A549 (cell line): ENCODE measurements around the gene ARHGEF38.

Experiments
- CBX8 ChIP-seq: fragments of 200-600 bp; sonication (generic); IDR thresholded peaks from 2 replicates; pipeline ENCODE4 v1.6.1; 2016
- RNF2 ChIP-seq: fragments of 200-600 bp; sonication (generic); IDR thresholded peaks from 2 replicates; pipeline ENCODE4 v1.6.1; 2016; ENCODE audit warnings: low read depth, mild to moderate bottlenecking, antibody characterized with exemption, moderate library complexity, borderline replicate concordance

DNA sequence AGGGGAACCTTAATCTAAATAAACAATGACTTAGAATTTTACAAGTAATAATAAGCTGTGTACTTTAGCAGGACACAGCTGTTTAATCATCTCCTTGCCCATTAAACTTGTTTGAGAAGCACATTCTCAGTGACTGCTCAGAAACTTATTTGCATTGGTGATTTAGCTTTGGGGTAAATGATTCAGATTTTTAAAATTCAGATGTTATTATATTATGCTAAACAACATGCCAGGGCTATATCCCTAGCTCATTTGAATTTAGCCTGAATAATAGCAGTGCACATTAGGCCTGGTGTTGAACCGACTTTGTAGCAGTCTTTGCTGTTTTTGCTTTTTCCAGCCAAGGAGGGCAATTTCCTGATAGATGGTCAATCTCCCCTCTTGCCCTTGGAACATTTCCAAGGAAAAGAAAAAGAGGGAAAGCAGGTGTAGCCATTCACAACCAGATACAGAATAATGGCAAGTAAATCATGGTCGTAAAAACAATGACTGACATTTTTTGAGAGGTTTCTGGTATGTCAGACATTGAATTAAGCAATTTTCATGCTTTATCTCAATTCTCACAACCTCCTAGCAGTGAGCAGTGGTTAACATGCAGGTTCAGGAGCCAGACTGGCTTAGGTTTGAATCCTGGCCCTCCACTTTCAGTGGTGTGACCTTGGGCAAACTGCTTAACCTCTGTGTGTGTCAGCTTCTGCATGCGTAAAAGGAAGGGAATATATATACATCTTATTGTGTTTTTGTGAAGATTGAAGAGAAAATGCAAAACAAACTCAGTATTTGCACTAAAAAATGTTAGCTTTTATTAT, 16.8 kb downstream of the ARHGEF38 start:
- TF ChIP-seq CBX8 (no peak), RNF2 (no peak)
